ENCODE results near the gene CASK.
"Not testable (repeated sequence)": the region's sequence is repeated elsewhere in the genome, so short reads cannot be mapped to it uniquely, and the experiment has no call there.

CASK gene

DNA sequence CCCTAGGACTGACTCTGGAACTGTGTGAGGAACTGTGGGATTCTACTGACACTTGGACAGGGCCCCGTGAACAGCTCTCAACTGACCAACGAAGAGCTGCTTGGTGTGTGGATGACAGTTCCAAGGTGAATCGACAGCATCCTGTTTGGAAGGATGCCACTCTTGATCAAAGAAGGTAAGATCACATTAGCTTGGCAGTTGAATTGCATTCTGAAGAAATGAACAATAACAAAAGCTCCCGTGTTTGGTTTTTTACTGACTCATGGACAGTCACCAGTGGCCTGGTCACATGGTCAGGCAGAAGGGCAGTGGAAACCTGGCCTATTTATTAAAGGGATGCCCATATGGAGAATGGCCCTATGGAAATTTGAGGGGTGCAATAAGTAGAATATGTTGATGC is 267.7 kb downstream of the CASK start:
- H3K4me3 ChIP-seq (ENCODE audit: low read depth, low read length), result no peak overlapping the region

DNA sequence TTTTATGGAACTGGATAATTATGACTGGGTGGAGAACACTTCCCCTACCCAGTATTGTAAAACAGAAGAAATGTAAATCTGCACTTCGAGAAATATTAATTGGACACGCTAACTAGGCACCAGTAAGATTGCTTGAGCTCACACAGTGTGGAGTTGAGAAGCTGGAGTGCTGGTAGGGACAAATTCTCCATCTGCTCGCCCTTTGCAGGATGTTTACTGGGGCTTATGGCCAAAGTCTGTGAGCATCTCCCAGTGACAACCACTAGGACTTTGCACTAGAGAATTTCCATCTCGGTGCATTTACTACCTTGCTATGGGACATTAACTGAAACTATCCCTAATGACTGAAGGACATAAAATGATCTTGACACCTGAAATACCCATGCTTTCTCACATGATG is 268.3 kb downstream of the CASK start:
- no peak overlapping the region for H3K4me3 ChIP-seq (ENCODE audit: low read depth, low read length)

DNA sequence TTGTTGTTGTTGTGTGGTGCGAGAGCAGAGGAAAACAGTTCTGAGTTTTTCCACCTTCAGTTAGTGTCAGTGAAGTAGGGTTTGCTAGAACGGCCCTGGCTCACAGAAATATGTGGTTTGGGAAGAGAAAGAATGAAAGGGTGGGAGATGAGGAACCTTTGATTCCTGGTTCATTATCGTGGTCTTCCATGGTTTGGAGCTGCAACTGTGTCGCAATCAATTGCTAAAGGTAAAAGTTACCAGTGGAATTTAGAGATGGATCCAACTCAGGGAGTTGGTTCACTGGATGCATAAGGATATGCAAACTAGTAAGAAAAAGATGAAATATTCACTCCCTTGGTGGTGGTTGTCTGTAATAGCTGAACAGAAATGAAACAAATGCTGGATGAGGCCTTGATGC is 270.2 kb downstream of the CASK start:
- no peak overlapping the region for H3K4me3 ChIP-seq (ENCODE audit: low read depth, low read length)

DNA sequence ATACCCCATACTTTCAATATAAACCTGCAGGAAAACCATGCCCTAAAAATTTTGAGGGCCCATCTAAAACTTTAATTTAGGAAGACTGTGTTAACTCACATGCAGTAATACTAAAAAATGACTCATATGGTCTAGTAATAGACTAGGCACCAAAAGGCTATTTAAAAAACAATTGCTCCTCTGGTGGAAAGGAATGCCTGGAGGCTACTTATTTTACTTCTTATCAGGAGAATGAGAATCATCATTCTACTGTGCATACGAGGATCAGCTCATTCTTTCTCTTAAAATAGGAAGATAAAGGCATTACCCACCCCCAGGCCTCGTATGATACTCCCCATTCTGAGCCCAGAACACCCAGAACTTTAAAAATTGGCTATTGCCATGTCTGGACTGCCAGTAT is 277.2 kb downstream of the CASK start:
- H3K4me3 ChIP-seq (ENCODE audit: low read depth, low read length), result not testable (repeated sequence)

DNA sequence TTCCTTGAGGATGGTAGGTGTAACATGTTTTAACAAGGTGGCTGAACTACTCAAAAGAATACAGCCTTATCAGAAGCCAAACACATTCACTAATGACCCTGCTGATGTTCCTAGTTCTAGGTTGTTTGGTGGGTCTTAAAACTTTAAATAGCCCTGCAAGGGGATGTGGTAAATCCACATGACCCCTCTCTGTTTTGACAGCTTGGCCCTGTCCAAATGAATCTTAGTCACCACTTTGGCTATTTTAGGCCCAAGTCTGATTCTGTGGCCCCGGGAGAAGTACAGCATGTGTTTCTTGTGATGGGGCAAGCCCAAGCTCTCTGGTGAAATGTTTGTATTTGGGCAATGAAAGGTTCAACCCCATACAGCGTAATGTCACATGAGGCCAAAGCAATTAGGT is 289.1 kb downstream of the CASK start:
- no peak overlapping the region for H3K4me3 ChIP-seq (ENCODE audit: low read depth, low read length)

DNA sequence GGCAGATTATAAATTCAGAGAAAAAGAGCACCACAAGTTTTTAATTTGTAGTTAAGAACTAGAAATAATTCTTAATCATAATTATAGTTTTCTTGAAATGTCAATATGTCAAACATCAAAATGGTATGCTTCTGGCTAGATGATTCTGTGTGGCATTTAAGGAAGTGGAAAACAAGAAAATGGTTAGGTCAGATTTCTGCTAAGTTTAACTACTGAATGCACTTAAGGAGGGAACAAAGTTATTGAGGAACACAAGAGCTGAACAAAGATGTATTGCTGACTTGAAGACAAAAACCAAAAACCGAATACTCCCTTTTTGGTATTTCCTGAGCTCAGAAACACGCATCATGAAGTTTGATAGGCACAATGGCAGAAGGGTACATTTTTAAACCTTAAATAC is 293.3 kb downstream of the CASK start:
- H3K4me3 ChIP-seq (ENCODE audit: low read depth, low read length), result no peak overlapping the region

DNA sequence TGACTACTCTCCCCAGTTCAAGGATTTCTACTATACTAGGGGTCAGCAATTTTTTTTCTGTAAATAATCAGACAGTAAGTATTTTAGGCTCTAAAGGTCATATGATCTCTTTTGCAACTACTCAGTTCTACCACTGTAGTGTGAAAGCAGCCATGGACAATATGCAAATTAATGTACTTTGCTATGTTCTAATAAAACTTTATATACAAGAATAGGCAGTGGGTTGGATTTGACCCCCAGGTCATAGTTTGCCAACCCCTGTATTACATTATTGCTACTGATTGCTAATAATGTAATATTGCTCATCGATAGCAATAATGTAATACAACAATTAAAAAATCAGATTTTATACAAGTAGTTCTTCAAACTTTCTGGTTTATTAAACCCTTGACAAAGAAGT is 293.8 kb downstream of the CASK start:
- no peak overlapping the region for H3K4me3 ChIP-seq (ENCODE audit: low read depth, low read length)

DNA sequence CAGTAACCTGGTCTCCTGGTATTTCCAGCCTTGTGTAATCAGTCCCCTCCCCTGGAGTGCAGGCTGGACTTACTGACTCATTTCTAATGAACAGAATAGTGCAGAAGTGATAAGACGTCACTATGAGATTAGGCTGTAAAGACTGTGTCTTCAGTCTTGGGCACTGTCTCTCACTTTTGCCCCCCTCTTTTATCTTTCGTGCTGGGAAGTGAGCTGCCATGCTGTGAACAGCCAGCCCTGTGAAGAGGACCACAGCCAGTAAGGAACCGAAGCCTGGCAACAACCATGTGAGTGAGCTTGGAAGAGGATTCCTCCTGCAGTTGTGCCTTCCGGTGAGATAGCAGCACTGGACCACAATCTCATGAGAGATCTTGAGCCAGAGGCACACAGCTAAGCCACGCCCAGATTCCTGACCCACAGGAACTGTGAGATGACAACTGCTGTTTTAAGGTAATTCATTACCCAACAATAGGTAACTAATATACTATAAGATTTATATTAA is 302.1 kb downstream of the CASK start:
- no peak overlapping the region for H3K4me3 ChIP-seq (ENCODE audit: low read depth, low read length)

DNA sequence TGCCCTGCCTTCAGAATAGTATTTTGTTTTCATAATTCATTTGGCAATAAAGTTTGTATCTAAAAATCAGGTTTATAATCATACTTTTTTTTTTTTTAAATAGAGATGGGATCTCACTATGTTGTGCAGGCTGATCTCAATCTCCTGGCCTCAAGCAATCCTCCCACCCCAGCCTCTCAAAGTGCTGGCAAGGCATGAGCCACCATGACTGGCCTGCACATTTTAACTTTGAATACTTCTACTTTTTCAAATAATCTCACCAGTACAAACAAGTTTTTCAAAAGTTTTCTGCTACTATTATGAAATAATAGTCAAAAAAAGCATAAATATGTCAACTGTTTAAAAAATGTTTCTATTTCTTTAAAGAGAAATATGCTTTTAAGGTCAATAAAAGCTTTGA is 304.1 kb downstream of the CASK start:
- H3K4me3 ChIP-seq (ENCODE audit: low read depth, low read length), result no peak overlapping the region

DNA sequence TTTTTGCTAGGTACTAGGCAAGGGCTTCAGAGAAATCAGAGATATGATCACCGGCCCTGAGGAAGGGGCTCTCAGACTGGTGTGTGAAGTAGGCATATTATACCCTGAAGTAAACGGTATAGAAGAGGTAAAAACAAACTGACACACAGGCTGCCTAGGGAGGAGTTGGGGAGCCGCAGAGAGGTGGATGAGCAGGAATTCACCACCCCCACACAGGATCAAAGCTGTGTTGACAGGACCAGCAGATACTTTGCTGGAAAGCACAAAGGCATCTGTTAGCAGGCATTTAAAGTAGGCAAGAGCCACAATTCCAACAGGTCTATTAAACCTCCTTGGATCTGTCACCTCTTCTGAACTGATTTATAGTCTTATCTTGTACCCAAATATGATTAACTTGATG is 306.4 kb downstream of the CASK start:
- H3K4me3 ChIP-seq (ENCODE audit: low read depth, low read length), result no peak overlapping the region

DNA sequence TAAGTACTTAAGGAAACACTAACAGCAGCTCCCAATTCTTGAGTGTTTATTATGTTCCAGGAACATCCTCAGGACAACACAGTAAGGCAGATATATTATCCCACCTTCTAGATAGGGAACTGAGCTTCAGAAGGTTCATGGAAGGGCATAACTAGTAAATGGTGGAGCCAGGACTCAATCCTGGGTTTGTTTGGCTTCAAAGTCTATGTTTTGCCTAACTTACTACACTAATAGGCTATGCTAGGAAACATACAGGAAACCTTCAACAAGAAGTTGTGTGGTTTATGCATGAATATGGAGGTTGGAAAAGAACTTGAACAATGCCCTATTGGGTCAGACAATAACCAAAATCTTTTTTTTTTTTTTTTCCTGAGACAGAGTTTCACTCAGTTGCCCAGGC is 307.1 kb downstream of the CASK start:
- H3K4me3 ChIP-seq (ENCODE audit: low read depth, low read length), result no peak overlapping the region

DNA sequence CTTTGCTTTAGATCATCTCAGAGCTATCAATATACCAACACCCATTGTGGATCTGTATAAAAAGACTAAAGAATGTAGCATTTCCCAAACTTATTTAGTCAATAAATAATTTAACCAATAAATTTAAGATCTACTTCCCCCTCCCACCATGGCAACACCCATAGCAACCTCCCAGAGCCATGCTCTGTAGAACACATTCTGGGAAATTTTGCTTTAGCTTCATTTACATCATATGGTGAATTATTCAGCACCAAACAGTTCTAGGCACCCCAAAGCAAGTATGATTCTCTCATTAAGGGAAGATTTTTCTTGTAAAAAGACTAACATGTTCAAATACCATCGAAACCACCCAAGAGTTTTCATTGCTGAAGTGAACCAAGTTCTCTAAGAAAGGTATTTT is 315.1 kb downstream of the CASK start:
- no peak overlapping the region for H3K4me3 ChIP-seq (ENCODE audit: low read depth, low read length)

DNA sequence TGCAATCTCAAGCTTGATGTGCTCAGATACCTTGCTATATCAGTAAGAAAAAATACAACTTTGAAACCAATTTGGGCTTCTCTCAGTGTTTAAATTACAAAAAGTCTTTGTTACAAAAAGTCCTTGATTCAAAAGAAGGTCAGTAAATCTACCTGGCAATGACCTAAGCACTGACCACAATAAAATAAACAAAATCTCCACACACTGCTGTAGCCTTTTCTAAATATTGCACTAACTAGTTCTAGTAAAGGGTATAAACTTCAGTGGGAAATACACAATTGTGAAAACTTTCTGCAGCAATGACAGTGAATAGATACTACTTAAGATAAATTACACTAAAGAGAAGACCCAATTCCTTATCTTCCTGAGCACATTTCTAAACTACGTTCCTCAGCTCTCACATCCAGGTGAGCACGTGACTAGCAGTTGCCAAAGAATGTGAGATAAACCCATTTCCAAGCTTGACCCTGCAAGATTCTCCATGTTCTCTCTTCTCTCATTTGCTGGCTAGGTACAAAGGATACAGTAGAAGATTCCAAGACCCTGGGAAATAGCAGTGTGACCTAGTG is 316.0 kb downstream of the CASK start:
- no peak overlapping the region for H3K4me3 ChIP-seq (ENCODE audit: low read depth, low read length)

DNA sequence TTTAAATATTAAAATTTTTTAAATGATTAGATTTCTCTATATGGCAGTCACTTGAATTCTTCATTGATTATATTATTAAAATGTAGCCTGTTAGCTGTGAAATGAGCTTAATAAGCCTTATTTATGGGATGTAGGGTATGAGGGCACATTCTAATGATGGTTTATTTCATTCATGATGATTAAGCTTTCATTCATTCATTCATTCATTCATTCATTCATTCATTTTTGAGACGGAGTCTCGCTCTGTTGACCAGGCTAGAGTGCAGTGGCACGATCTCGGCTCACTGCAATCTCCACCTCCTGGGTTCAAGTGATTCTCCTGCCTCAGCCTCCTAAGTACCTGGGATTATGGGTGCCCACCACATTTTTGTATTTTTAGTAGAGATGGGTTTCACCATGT is 317.3 kb downstream of the CASK start:
- H3K4me3 ChIP-seq (ENCODE audit: low read depth, low read length), result not testable (repeated sequence)

DNA sequence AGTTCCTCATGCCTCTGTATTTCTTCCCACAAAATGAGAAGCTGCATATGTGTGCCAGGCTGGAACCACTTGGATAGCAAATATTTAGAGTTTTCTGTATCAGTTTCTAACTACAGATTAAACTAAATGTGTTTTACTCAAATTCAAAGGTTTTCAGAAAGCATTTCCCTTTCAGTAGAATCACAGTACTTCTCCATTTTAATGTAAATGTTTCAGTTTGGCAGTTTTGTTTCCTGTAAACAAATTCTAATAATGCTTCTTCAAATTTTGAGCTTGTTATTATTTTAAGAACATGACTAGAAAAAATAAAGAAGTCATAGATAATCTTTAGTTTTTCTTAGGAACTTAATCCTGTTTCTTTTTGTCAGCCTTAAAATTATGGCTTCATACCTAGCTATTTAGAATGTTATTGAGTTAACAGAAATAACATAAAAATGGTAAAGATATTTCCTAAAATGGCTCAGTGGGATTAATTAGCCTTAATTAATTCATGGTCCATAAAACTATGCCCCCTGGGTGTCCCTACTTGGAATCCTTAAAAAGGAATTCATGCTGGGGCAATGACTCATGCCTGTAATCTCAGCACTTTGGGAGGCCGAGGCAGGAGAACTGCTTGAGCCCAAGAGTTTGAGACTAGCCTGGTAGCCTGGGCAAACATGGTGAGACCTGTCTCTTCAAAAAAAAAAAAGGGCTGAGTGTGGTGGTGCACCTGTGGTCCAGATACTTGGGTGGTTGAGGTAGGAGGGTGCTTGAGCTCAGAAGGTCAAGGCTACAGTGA is 318.4 kb downstream of the CASK start:
- no peak overlapping the region for H3K4me3 ChIP-seq (ENCODE audit: low read depth, low read length)

DNA sequence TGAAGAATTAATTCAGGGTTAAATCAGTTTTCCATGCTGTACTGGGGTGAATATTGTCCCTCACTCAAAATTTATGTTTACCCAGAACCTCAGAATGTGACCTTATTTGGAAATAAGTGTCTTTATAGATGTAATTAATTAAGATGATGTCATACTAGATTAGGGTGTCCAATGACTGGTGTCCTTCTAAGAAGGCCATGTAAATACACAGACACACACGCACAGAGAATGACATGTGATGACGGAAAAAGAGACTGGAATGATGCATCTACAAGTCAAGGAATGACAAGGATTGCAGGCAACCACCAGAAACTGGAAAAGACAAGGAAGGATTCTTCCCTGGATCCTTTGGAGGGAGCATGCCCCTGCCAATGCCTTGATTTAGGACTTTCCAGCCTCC is 319.2 kb downstream of the CASK start:
- H3K4me3 ChIP-seq (ENCODE audit: low read depth, low read length), result no peak overlapping the region

DNA sequence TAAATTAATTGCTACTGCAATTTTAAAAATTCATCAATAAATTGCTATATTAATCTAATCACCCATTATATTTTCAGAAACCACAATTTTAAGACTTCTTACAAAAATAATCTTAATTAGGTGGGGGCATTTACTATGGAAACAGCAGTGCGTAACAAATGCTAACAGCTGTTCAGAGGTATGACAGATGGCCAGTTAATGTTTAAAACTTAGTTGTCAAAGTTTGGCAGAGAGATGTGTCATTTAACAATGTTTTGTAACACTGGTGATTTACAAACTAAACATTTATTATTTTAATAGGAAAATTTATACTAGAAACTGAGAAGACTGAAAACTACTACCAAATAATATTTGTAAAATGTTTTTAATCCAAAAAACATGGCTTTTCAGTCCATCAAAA is 319.8 kb downstream of the CASK start:
- H3K4me3 ChIP-seq (ENCODE audit: low read depth, low read length), result no peak overlapping the region

DNA sequence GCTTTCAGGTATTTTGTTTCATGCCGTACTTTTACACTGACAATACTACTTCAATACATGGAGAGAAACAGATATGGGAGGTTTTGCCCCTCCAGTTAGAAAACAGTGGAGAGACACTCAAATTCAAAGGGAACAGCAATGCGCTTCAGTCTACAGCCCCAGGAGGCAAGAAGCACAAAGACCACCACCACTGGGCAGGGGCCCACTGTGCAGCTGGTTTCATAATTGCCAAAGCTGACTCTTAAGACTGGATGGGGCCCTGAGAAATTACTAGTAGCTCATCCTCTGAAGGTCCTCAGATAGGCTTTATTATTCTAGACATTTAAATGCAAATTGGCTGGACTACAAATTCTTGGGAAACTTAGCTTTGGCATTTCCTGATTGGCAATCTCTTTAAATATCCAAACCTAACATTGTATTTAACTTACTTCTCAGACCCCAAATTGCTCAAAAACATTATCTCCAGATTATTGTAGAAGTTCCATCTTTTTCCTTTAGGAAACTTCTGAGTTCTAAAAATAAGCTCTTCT is 320.5 kb downstream of the CASK start:
- no peak overlapping the region for H3K4me3 ChIP-seq (ENCODE audit: low read depth, low read length)

DNA sequence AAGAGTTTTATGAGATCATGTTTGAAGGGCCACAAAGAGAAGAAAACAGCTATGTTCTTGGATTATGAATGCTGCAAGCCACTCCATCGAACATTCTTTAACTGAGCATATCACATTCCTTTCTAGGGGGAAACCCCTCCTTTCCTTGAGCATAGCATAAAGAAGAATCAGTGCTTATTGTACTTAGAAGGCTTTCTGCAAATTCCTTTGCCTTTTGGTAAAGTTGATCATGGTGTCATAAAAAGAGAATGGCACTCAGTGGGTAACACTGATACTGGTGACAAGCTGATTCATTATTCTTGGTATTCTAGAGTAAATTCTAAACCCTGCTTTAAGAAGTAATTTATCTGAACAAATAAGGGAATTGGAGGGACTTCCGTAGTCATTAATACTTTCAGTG is 323.1 kb downstream of the CASK start:
- H3K4me3 ChIP-seq (ENCODE audit: low read depth, low read length), result no peak overlapping the region

DNA sequence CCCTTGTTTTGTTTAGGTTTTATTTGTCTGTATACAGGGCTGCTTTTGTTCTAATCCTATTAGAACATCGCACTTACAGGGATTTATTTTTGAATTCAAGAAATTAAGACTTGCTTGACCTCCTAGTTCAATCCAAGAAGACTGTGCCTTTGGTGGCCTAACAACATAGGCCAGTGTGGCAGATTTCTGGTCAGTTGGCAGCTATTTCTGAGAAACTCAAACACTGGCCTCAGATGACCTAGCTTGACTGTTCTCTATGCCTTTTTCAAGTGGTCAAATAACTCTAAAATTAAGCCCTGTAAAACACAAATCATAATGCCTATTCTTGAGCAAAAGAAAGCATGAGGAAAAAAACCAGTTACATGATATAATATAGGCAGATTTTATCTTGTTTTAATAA is 323.8 kb downstream of the CASK start:
- H3K4me3 ChIP-seq (ENCODE audit: low read depth, low read length), result no peak overlapping the region

DNA sequence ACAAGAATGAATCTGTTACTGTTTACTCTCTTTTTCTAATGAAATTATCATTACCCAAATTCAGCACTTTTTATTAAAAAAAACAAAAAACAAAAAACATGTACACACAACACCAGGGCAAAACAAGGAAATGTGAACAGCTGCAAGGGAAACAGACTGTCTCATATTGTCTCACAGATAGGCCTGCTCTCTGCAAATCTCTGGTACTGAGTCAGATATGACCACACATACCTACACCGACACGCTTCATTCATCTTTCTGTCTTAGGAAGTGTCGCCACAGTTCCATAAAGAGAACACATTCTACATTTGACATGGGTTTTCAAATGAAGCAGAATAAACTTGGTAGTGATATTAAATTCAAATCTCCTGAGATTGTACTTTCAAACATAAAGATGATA is 326.8 kb downstream of the CASK start:
- H3K4me3 ChIP-seq (ENCODE audit: low read depth, low read length), result no peak overlapping the region

DNA sequence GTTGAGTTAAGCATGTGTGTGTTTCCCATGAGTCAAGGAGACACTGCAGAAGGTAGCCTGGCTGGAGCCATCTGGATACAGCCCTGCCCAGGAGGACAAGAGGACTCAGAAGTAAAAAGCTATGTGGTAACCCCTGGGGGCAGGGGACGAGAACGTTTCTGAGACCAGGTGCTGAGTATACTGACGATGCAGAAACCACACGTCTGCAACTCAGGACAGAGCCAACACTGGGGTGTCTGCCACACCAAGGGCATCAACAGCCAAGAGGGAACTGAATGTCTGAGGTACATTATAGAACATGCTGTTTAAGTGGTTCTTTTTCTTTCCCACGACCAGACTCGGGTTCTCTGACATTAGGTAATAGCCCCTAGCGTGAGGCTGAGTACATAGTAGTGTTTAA is 328.7 kb downstream of the CASK start:
- H3K4me3 ChIP-seq (ENCODE audit: low read depth, low read length), result no peak overlapping the region

DNA sequence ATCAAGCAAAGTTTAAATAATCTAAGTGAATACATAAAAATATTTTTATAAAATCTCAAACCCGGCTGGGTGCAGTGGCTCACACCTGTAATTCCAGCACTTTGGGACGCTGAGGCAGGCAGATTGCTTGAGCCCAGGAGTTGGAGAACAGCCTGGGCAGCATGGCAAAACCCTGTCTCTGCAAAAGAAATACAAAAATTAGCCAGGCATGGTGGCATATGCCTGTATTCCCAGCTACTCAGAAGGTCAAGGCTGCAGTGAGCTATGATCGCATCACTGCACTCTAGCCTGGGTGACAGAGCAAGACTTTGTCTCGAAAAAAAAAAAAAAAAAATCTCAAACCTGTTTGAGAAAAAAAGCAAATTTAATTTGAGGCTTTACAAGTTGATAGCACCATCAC is 331.4 kb downstream of the CASK start:
- no peak overlapping the region for H3K4me3 ChIP-seq (ENCODE audit: low read depth, low read length)
